ENCODE measurements around the gene MAPK10. TPM values are rescaled to one million over a fixed set of nuclear protein-coding genes. Genes with fewer than 3 reads are reported as not detected.

MAPK10 gene
- total RNA-seq, 2 experiments from 2014 or later, result not detected

DNA sequence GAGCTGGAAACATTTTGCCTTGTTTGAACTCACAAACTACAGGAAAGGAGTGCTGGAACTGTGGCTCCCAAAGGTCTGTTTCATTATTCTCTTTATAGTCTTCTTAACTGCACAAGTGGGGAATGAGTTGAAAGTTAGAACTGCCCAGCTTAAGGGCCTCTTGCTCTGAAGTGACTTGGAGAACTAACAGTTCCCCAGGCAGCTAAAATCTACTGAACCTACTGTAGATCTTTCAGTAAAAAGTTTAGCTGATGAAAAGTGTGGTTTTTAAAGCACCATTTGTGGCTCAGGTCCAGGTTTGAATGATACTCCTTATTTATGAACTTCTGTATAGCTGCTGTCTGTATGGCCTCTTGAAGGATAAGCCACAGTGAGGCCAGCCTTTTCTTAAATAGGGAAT lies 353.8 kb downstream of the MAPK10 start:
- H3K4me1 Mint-ChIP-seq (ENCODE audit: low read depth), result no peaks in the 10 kb centered on the region
- no peaks in the 10 kb centered on the region for H3K9me3 Mint-ChIP-seq
- no peak overlapping the region for H3K4me3 Mint-ChIP-seq
- no peak for DNase-seq
- no peak overlapping the region for H3K27ac Mint-ChIP-seq
- no peaks in the 10 kb centered on the region for H3K36me3 Mint-ChIP-seq (ENCODE audit: low read depth)
- CTCF ChIA-PET, result no interaction called here
- intact Hi-C loops (cut with micrococcal nuclease), result no loop called here
- no peaks in the 10 kb centered on the region for H3K27me3 Mint-ChIP-seq (ENCODE audit: low read depth)

GRCh38 chr4:86004030-86004429 lies 355.8 kb downstream of the MAPK10 start:
- Mint-ChIP-seq H3K27ac (no peak overlapping the region), H3K4me3 (no peak overlapping the region), H3K4me1 (ENCODE audit: low read depth) (no peaks in the 10 kb centered on the region), H3K36me3 (ENCODE audit: low read depth) (no peaks in the 10 kb centered on the region), H3K9me3 (no peaks in the 10 kb centered on the region), H3K27me3 (ENCODE audit: low read depth) (no peaks in the 10 kb centered on the region)
- intact Hi-C loops (cut with micrococcal nuclease), result no loop called here
- no peak for DNase-seq
- CTCF ChIA-PET, result no interaction called here

DNA sequence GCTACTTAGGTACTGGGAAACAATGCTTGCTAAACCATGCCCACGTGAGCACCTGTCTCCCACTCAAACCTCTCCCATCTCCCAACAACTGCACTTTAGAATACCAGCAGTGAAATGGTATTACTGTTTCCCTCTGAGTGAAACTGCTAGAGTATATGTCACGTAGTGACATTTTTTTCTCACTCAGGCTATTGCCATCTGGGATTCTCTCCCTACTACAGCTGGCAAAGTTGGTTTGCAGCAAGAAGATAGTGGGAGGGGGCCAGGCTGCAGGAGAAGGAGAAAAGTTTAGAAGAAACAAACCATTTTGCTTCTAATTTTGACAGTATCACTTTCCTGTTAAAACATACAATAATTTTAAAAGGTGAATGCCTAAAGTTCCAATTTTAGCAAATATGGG lies 358.3 kb downstream of the MAPK10 start:
- Mint-ChIP-seq H3K4me3 (no peak overlapping the region), H3K4me1 (ENCODE audit: low read depth) (no peaks in the 10 kb centered on the region), H3K27ac (no peak overlapping the region), H3K9me3 (no peaks in the 10 kb centered on the region), H3K27me3 (ENCODE audit: low read depth) (no peaks in the 10 kb centered on the region), H3K36me3 (ENCODE audit: low read depth) (no peaks in the 10 kb centered on the region)
- CTCF ChIA-PET, result no interaction called here
- DNase-seq, result no peak
- intact Hi-C loops (cut with micrococcal nuclease), result no loop called here

- Mint-ChIP-seq H3K4me3 (no peak overlapping the region), H3K9me3 (no peaks in the 10 kb centered on the region), H3K4me1 (ENCODE audit: low read depth) (no peaks in the 10 kb centered on the region), H3K36me3 (ENCODE audit: low read depth) (no peaks in the 10 kb centered on the region), H3K27me3 (ENCODE audit: low read depth) (no peaks in the 10 kb centered on the region), H3K27ac (no peak overlapping the region)
- intact Hi-C loops (cut with micrococcal nuclease), result no loop called here
- CTCF ChIA-PET, result no interaction called here
- DNase-seq, result no peak
Observed at GRCh38 chr4:85995361-85995760, 364.5 kb downstream of the MAPK10 start.

DNA sequence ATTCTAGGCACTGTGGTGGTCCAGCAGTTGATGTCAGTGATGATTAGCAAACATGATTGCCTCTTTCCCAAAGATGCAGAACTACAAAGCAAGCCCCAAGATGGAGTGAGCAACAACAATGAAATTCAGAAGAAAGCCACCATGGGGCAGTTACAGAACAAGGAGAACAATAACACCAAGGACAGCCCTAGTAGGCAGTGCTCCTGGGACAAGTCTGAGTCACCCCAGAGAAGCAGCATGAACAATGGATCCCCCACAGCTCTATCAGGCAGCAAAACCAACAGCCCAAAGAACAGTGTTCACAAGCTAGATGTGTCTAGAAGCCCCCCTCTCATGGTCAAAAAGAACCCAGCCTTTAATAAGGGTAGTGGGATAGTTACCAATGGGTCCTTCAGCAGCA lies 365.3 kb downstream of the MAPK10 start:
- H3K4me1 Mint-ChIP-seq (ENCODE audit: low read depth), result no peaks in the 10 kb centered on the region
- H3K27me3 Mint-ChIP-seq (ENCODE audit: low read depth), result no peaks in the 10 kb centered on the region
- H3K27ac Mint-ChIP-seq, result no peak overlapping the region
- DNase-seq, result no peak
- intact Hi-C loops (cut with micrococcal nuclease), result no loop called here
- CTCF ChIA-PET, result no interaction called here
- no peaks in the 10 kb centered on the region for H3K9me3 Mint-ChIP-seq
- H3K4me3 Mint-ChIP-seq, result no peak overlapping the region
- H3K36me3 Mint-ChIP-seq (ENCODE audit: low read depth), result no peaks in the 10 kb centered on the region

GRCh38 chr4:85993641-85994040 lies 366.2 kb downstream of the MAPK10 start:
- CTCF ChIA-PET, result no interaction called here
- Mint-ChIP-seq H3K9me3 (no peaks in the 10 kb centered on the region), H3K4me1 (ENCODE audit: low read depth) (no peaks in the 10 kb centered on the region), H3K27me3 (ENCODE audit: low read depth) (no peaks in the 10 kb centered on the region), H3K36me3 (ENCODE audit: low read depth) (no peaks in the 10 kb centered on the region), H3K27ac (no peak overlapping the region), H3K4me3 (no peak overlapping the region)
- intact Hi-C loops (cut with micrococcal nuclease), result no loop called here
- no peak for DNase-seq

DNA sequence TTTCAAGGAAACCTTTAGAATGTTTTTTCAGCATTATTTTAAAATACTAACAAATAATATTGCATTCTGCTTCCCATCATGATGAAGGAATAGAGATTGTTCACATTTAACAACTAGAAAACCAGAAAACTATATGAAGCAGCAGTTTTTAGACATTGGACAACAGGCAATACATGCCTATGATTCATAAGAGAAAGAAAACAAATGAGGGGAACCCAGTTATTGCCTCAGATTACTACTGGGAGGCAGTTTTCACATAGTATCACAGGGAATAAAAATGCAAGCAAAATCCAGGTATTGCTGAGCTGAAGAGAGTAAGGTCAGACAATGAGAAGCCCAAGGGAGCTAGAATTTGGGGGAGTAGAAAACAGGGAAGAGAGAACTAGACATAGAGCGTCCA lies 373.6 kb downstream of the MAPK10 start:
- no peaks in the 10 kb centered on the region for H3K9me3 Mint-ChIP-seq
- H3K27me3 Mint-ChIP-seq (ENCODE audit: low read depth), result no peaks in the 10 kb centered on the region
- CTCF ChIA-PET, result no interaction called here
- no peaks in the 10 kb centered on the region for H3K36me3 Mint-ChIP-seq (ENCODE audit: low read depth)
- intact Hi-C loops (cut with micrococcal nuclease), result no loop called here
- H3K4me1 Mint-ChIP-seq (ENCODE audit: low read depth), result no peaks in the 10 kb centered on the region
- no peak overlapping the region for H3K27ac Mint-ChIP-seq
- H3K4me3 Mint-ChIP-seq, result no peak overlapping the region
- no peak for DNase-seq

GRCh38 chr4:85979276-85979675 lies 380.6 kb downstream of the MAPK10 start:
- Mint-ChIP-seq H3K9me3 (no peaks in the 10 kb centered on the region), H3K27me3 (ENCODE audit: low read depth) (no peaks in the 10 kb centered on the region), H3K27ac (no peak overlapping the region), H3K36me3 (ENCODE audit: low read depth) (no peaks in the 10 kb centered on the region), H3K4me3 (no peak overlapping the region), H3K4me1 (ENCODE audit: low read depth) (no peaks in the 10 kb centered on the region)
- DNase-seq, result no peak
- CTCF ChIA-PET, result no interaction called here
- intact Hi-C loops (cut with micrococcal nuclease), result no loop called here

DNA sequence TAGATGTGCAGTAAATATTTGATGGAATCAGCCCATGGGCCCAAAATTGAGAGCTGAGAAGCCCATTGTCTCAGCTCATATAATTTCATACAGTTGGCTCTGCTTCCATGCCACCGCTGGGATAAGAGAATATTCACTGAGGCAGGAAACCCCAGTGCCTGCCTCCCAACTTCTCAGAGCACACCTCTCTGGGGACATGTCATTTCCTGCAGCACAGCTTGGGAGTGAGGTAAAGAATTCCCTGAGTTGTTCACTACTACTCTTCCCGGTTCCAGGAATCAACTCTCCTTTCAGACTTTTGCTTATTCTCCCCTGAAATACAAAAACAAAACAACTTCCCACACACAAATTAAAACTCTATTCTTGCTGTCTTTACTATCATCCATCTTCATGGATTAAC lies 389.3 kb downstream of the MAPK10 start:
- Mint-ChIP-seq H3K4me3 (no peak overlapping the region), H3K27ac (no peak overlapping the region), H3K27me3 (ENCODE audit: low read depth) (no peaks in the 10 kb centered on the region), H3K9me3 (no peaks in the 10 kb centered on the region), H3K36me3 (ENCODE audit: low read depth) (no peaks in the 10 kb centered on the region), H3K4me1 (ENCODE audit: low read depth) (no peaks in the 10 kb centered on the region)
- intact Hi-C loops (cut with micrococcal nuclease), result no loop called here
- no peak for DNase-seq
- CTCF ChIA-PET, result interaction anchor here (0.6 to 1.0 kb wide), 2 partner anchors 16 to 533 kb away, joined by 3 to 4 read pairs; no protein-coding TSS in a partner anchor

DNA sequence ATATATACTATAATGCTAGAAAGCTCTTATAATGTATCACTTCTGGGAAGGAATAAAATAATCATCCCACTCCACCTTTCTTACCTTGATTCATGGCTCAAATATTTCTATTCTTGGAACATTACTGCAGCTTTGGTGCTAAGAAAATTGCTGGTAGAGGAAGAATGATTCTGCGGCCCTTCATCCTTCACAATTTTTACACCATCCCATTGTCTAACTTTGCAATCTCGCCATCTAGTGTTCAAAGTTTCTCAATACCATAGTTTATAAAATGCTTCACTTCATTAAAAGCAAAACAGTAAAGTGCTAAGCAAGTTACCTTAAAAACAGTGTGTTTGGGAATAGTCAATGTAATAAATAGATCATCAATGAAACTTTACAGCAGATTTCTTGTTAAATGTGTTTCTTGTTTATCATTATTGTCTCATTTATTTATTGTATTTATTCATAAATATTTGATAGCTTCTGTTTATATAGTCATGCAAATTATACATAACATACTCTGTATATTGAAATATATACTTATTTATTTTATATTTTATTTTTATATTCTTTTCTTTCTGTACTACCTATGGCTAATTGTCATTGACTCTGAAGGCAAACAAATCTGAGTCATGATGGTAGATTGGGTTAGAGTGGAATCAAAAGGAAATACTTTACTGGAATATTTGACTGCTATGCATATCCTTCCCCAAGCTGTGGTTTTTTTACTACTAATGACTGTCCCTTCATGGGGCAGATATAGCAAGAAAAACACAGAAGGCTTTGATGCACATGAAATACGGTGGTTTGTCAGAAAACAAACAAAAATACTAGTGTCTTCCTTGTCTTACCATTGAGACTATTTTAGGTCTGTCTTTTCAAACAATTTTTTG lies 390.7 kb downstream of the MAPK10 start:
- no peak for DNase-seq
- no peaks in the 10 kb centered on the region for H3K27me3 Mint-ChIP-seq (ENCODE audit: low read depth)
- H3K4me1 Mint-ChIP-seq (ENCODE audit: low read depth), result no peaks in the 10 kb centered on the region
- no peak overlapping the region for H3K4me3 Mint-ChIP-seq
- no peak overlapping the region for H3K27ac Mint-ChIP-seq
- intact Hi-C loops (cut with micrococcal nuclease), result loop anchor here (1.0 to 5.0 kb wide), 2 partner anchors 222 to 822 kb away; no protein-coding TSS in a partner anchor
- no peaks in the 10 kb centered on the region for H3K36me3 Mint-ChIP-seq (ENCODE audit: low read depth)
- CTCF ChIA-PET, result interaction anchor here (0.7 kb wide), 1 partner anchor 1793 kb away, joined by 3 read pairs; no protein-coding TSS in a partner anchor
- H3K9me3 Mint-ChIP-seq, result peaks cover 4% of the 10 kb centered on the region

DNA sequence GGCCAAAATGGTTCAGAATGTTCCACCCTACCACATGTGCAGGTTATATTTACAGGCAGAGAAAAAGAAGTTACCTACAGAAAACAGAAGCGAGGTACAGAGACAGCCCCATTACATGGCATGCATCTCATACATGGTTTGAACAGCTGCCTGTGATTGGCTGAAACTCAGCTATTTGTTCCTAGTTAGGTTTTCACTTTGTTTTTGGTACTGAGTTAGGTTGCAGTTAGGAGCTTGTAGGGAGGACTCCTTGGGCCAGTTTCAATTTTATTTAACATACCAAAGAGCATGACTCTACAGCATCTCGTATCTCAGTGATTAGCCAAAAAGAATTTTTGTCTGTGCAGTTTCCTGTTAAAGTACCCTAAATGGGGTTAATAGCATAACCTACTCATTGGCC lies 392.0 kb downstream of the MAPK10 start:
- intact Hi-C loops (cut with micrococcal nuclease), result loop anchor here (5.0 kb wide), 1 partner anchor 221 kb away; no protein-coding TSS in a partner anchor
- Mint-ChIP-seq H3K27ac (no peak overlapping the region), H3K4me3 (no peak overlapping the region), H3K4me1 (ENCODE audit: low read depth) (no peaks in the 10 kb centered on the region), H3K9me3 (peaks cover 4% of the 10 kb centered on the region), H3K27me3 (ENCODE audit: low read depth) (no peaks in the 10 kb centered on the region), H3K36me3 (ENCODE audit: low read depth) (no peaks in the 10 kb centered on the region)
- no peak for DNase-seq
- CTCF ChIA-PET, result no interaction called here

DNA sequence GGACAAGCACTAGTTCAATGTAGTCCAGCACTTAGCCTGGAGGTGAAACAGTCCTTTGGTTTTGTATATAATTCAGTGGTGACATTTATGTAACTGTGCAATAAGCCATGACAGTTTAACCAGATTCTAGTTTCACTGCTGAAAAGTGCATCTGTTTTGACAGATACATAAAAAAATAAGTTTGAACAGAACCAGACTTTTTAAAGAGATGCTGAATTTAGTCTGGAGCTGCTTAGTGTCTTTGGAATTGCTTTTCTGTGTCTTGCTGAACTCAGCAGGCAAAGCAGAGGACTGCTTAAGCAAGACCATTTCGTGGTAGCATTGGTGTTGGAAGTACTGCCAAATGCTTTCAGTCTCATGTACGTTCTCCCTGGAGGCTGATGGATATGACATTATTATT lies 393.5 kb downstream of the MAPK10 start:
- intact Hi-C loops (cut with micrococcal nuclease), result loop anchor here (5.0 kb wide), 1 partner anchor 219 kb away; no protein-coding TSS in a partner anchor
- H3K4me3 Mint-ChIP-seq, result no peak overlapping the region
- no peak for DNase-seq
- CTCF ChIA-PET, result interaction anchor here (0.6 kb wide), 1 partner anchor 27 kb away, joined by 3 read pairs; no protein-coding TSS in a partner anchor
- H3K36me3 Mint-ChIP-seq (ENCODE audit: low read depth), result no peaks in the 10 kb centered on the region
- peaks cover 4% of the 10 kb centered on the region for H3K9me3 Mint-ChIP-seq
- no peaks in the 10 kb centered on the region for H3K27me3 Mint-ChIP-seq (ENCODE audit: low read depth)
- H3K4me1 Mint-ChIP-seq (ENCODE audit: low read depth), result no peaks in the 10 kb centered on the region
- H3K27ac Mint-ChIP-seq, result no peak overlapping the region

DNA sequence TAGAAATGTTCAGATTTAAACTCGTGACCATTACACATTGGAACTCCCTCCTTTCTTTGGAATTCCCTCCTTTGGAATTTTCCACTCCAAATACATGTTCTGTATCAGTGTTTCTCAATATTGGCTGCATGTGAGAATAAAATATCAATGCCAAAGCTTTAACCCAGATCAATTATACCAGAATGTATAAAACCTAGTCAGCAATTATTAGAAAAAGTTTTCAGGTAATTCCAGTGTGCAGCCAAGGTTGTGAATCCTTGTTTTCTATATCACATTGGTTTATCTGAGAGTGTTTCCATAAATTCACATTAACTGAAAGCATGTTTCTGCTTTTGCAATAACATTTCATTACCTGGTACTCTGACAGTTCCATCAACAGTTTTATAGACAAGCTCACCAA lies 394.3 kb downstream of the MAPK10 start:
- CTCF ChIA-PET, result interaction anchor here (0.6 kb wide), 1 partner anchor 28 kb away, joined by 3 read pairs; no protein-coding TSS in a partner anchor
- Mint-ChIP-seq H3K4me3 (no peak overlapping the region), H3K27me3 (ENCODE audit: low read depth) (no peaks in the 10 kb centered on the region), H3K27ac (no peak overlapping the region), H3K36me3 (ENCODE audit: low read depth) (no peaks in the 10 kb centered on the region), H3K4me1 (ENCODE audit: low read depth) (no peaks in the 10 kb centered on the region), H3K9me3 (peaks cover 4% of the 10 kb centered on the region)
- intact Hi-C loops (cut with micrococcal nuclease), result loop anchor here (5.0 kb wide), 1 partner anchor 218 kb away; no protein-coding TSS in a partner anchor
- DNase-seq, result no peak
